Inflammatory macrophage (primary cell): ENCODE measurements around the gene LLCFC1.

Source experiments
- DNase-seq, 2 donors: peaks; one replicate each; pipeline ENCODE4 v3.0.0-alpha.2; 2020 to 2022
- total RNA-seq, 18 experiments: gene quantifications; one replicate each; lab custom pipeline; 2026; ENCODE audit warnings: mixed read lengths in 6 of 18, inconsistent platforms in 2 of 18; lab: John Stamatoyannopoulos, UW

LLCFC1 gene
- total RNA-seq, result 0 to 0.18 (median 0.04) reads per million in 18 experiments

- DNase-seq, result no peak
Observed at GRCh38 chr7:142939226-142939910, at the start of gene LLCFC1. TSS of gene LLCFC1 (plus strand) at chr7:142939484. CDS start at chr7:142939622, 138 bp downstream.

GRCh38 chr7:142889816-142890215, 49.5 kb upstream of the LLCFC1 start:
- DNase-seq, result no peak

- no peak for DNase-seq
Observed at GRCh38 chr7:142890874-142891485, 48.3 kb upstream of the LLCFC1 start.

GRCh38 chr7:142891490-142892082, 47.7 kb upstream of the LLCFC1 start:
- no peak for DNase-seq

- no peak for DNase-seq
Observed at GRCh38 chr7:142892951-142893350, 46.3 kb upstream of the LLCFC1 start.

GRCh38 chr7:142894112-142894984, 44.9 kb upstream of the LLCFC1 start:
- peak in 1 of 2 donors; percentile 8 for DNase-seq

- no peak for DNase-seq
Observed at GRCh38 chr7:142894985-142895593, 44.2 kb upstream of the LLCFC1 start.

GRCh38 chr7:142896151-142896550, 43.1 kb upstream of the LLCFC1 start:
- no peak for DNase-seq

GRCh38 chr7:142896741-142897379, 42.4 kb upstream of the LLCFC1 start:
- DNase-seq, result no peak

GRCh38 chr7:142897691-142898090, 41.6 kb upstream of the LLCFC1 start:
- no peak for DNase-seq

GRCh38 chr7:142898377-142899170, 40.7 kb upstream of the LLCFC1 start:
- no peak for DNase-seq

GRCh38 chr7:142899661-142900060, 39.6 kb upstream of the LLCFC1 start:
- no peak for DNase-seq

GRCh38 chr7:142901426-142902259, 37.6 kb upstream of the LLCFC1 start:
- no peak for DNase-seq

- DNase-seq, result no peak
Observed at GRCh38 chr7:142904128-142904527, 35.2 kb upstream of the LLCFC1 start.

- DNase-seq, result no peak
Observed at GRCh38 chr7:142905759-142906158, 33.5 kb upstream of the LLCFC1 start.

- no peak for DNase-seq
Observed at GRCh38 chr7:142906643-142907042, 32.6 kb upstream of the LLCFC1 start.

- no peak for DNase-seq
Observed at GRCh38 chr7:142908290-142908689, 31.0 kb upstream of the LLCFC1 start.

GRCh38 chr7:142908921-142909890, 30.1 kb upstream of the LLCFC1 start:
- DNase-seq, result peak; percentile 71 to 73

- DNase-seq, result peak in 1 of 2 donors; percentile 37
Observed at GRCh38 chr7:142910031-142910433, 29.3 kb upstream of the LLCFC1 start.
